Measurements from ENCODE around the gene GPR157.

Gene GPR157

GRCh38 chr1:9078015-9078751, 50.7 kb downstream of the GPR157 start:
- no peak for TF ChIP-seq TAF1 (IDR thresholded peaks at IDR 0.05; ENCODE audit: borderline replicate concordance, insufficient read depth, low read length)
- TF ChIP-seq POLR2AphosphoS5 (IDR thresholded peaks at IDR 0.05; ENCODE audit: low read depth, low read length), result no peak
- no peak for TF ChIP-seq REST (IDR thresholded peaks at IDR 0.05; ENCODE audit: insufficient read depth in 1 of 2, low read depth in 2 of 2, low read length in 2 of 2)
- no peak for TF ChIP-seq SIN3A (IDR thresholded peaks at IDR 0.05; ENCODE audit: borderline replicate concordance, insufficient read depth, low read length)
- no peak for TF ChIP-seq FOXP2 (optimal IDR thresholded peaks at IDR 0.05; ENCODE audit: borderline replicate concordance, extremely low read depth, extremely low read length, insufficient read depth)

- no peak for TF ChIP-seq REST (IDR thresholded peaks at IDR 0.05; ENCODE audit: insufficient read depth in 1 of 2, low read depth in 2 of 2, low read length in 2 of 2)
- no peak for TF ChIP-seq SIN3A (IDR thresholded peaks at IDR 0.05; ENCODE audit: borderline replicate concordance, insufficient read depth, low read length)
- no peak for TF ChIP-seq FOXP2 (optimal IDR thresholded peaks at IDR 0.05; ENCODE audit: borderline replicate concordance, extremely low read depth, extremely low read length, insufficient read depth)
- TF ChIP-seq TAF1 (IDR thresholded peaks at IDR 0.05; ENCODE audit: borderline replicate concordance, insufficient read depth, low read length), result no peak
- TF ChIP-seq POLR2AphosphoS5 (IDR thresholded peaks at IDR 0.05; ENCODE audit: low read depth, low read length), result no peak
Observed at GRCh38 chr1:9075022-9075421, 53.9 kb downstream of the GPR157 start.

GRCh38 chr1:9073143-9073542, 55.8 kb downstream of the GPR157 start:
- TF ChIP-seq REST (IDR thresholded peaks at IDR 0.05; ENCODE audit: insufficient read depth in 1 of 2, low read depth in 2 of 2, low read length in 2 of 2) (no peak), POLR2AphosphoS5 (IDR thresholded peaks at IDR 0.05; ENCODE audit: low read depth, low read length) (no peak), SIN3A (IDR thresholded peaks at IDR 0.05; ENCODE audit: borderline replicate concordance, insufficient read depth, low read length) (no peak)

- TF ChIP-seq POLR2AphosphoS5 (IDR thresholded peaks at IDR 0.05; ENCODE audit: low read depth, low read length), result no peak
- no peak for TF ChIP-seq FOXP2 (optimal IDR thresholded peaks at IDR 0.05; ENCODE audit: borderline replicate concordance, extremely low read depth, extremely low read length, insufficient read depth)
- no peak for TF ChIP-seq REST (IDR thresholded peaks at IDR 0.05; ENCODE audit: insufficient read depth in 1 of 2, low read depth in 2 of 2, low read length in 2 of 2)
- TF ChIP-seq SIN3A (IDR thresholded peaks at IDR 0.05; ENCODE audit: borderline replicate concordance, insufficient read depth, low read length), result no peak
- no peak for TF ChIP-seq TAF1 (IDR thresholded peaks at IDR 0.05; ENCODE audit: borderline replicate concordance, insufficient read depth, low read length)
Observed at GRCh38 chr1:9071554-9072235, 57.2 kb downstream of the GPR157 start.

All from PFSK-1 (cell line).